Inferior parietal cortex (tissue), 1 donor: ENCODE measurements around the gene AKAP13.

Experiments used
- DNase-seq: peaks from one replicate; pipeline ENCODE4 v3.0.0-alpha.2; 2016; ENCODE audit errors: extremely low spot score

Gene AKAP13

DNA sequence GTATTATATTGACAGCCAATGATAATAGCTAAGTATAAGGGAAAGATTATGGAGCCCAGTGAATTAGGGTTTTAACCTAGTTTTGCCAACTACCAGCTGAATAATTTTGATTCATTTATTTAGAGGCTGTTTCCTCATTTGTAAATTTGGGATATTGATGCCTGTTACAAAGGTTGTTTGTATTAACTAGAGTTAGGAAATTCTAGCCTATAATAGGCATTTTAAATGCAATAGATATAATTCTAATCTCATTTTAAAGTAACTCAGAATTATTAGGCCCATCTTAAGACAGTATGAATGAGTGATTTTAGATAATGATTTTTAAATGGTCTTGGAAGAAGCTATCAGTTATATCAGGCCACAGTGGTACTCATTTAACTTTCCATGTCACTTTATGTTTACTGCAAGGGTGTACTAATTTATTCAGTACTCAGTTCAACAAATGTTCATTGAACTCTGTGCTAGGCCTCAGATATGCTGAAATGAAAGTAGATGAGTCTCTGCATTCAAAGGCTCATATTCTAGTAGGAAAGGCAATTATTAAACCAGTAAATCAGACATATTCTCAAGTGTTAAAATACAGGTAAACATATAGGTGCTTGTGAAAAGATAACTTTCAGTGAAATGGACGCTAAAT lies 213.5 kb downstream of the AKAP13 start:
- no peak for DNase-seq

GRCh38 chr15:85595804-85596536 lies 215.6 kb downstream of the AKAP13 start:
- no peak for DNase-seq

- DNase-seq: no peak
Observed at GRCh38 chr15:85597155-85597815, 216.9 kb downstream of the AKAP13 start.

DNA sequence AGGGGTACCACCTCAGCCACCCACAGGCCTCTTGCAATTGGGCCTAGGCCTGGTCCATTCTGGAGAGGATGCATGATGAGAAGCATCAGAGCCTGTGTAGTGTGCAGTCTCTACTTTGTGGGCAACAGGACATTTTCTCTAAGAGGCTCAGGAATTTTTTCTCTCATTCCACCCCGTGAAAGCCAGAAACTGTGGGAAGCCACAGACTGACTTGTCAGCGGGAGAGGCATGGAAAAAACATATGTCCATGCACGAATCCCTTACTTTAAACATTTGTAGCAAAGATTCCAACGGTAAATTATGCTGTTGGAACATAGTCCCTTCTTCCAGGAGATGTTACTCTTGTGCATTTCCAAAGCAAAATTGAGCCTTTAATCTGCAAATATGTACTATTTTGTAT lies 217.8 kb downstream of the AKAP13 start:
- no peak for DNase-seq

GRCh38 chr15:85598718-85599398 lies 218.5 kb downstream of the AKAP13 start:
- no peak for DNase-seq

DNA sequence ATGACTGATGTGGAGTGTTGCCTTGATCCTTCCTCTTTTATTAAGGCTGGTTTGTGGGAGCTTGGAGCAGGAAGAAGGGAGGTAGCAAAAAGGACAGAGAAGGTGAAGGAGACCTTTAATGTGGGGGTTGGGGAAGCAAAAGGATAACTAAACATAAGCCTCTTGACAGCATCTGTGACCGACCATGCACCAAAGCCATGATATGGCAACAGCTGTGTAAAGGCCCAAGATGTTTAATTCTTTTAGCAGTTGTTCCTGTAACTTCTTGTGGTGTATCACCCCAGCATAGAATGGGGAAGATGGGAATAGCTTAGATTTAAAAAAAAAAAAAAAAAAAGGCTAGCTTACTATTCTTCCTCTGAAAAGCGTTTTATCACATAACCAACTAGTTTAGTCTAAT lies 219.6 kb downstream of the AKAP13 start:
- no peak for DNase-seq

- DNase-seq: no peak
Observed at GRCh38 chr15:85603160-85603559, 222.8 kb downstream of the AKAP13 start.

GRCh38 chr15:85603703-85604102 lies 223.3 kb downstream of the AKAP13 start:
- no peak for DNase-seq

GRCh38 chr15:85604194-85604593 lies 223.8 kb downstream of the AKAP13 start:
- no peak for DNase-seq

DNA sequence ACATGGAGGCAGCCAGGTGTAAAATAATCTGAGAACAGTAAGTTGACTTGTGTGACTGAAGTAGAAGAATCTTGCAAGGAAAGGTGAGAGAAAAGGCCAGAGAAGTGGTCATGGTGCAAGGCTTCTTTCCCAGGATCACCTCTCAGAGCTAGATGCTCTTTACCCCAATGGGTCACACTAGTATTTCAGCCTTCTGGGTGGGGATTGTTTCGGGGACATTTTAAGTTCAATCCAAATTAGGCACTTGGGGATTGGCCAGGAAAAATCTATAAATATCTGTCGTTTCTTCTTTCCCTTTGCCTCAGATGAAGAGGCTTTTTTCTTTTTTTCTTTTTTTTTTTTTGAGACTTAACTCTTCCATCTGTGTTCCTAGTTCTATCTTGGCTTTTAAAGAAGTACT lies 226.3 kb downstream of the AKAP13 start:
- DNase-seq: no peak

- DNase-seq: no peak
Observed at GRCh38 chr15:85607141-85607806, 226.9 kb downstream of the AKAP13 start.

- no peak for DNase-seq
Observed at GRCh38 chr15:85607842-85608241, 227.4 kb downstream of the AKAP13 start.

- no peak for DNase-seq
Observed at GRCh38 chr15:85609492-85609891, 229.1 kb downstream of the AKAP13 start.

DNA sequence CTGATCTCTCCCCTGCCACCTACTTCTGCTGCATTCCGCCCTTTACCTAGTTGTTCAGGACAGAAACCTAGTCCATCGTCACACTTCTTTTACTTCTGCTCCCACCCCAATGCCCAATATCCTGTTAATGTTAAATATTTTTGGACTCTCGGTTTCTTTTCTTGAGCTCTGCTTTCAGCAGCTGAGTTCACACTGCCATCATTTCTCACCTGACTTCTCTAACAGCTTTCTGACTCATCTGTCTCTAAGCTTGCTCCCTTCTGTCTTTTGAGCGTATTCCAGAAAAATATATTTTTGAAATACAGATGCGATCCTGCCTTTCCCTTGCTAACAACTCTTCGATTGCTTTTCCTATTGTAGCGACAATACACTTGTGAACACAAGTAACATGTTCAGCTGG lies 231.0 kb downstream of the AKAP13 start:
- no peak for DNase-seq

- DNase-seq: no peak
Observed at GRCh38 chr15:85614059-85614458, 233.7 kb downstream of the AKAP13 start.

DNA sequence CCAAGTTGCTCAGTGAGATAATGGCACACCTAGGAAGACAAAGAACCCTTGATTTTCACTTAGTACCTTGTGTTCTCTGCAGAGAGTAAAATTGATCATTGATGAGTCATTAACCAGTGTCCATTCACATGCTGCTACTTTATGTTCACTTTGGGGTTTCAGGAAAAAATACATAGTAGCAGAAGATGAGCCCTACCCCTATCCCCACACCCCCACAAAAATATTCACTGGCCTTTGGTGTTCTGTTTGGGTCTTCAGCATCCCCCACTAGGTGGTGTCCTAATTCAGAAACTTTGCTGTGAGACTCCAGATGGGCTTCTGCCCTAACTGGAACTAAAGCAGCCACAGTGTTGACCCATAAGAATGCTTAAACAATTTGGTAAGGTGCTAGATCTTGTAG lies 235.5 kb downstream of the AKAP13 start:
- DNase-seq: no peak

DNA sequence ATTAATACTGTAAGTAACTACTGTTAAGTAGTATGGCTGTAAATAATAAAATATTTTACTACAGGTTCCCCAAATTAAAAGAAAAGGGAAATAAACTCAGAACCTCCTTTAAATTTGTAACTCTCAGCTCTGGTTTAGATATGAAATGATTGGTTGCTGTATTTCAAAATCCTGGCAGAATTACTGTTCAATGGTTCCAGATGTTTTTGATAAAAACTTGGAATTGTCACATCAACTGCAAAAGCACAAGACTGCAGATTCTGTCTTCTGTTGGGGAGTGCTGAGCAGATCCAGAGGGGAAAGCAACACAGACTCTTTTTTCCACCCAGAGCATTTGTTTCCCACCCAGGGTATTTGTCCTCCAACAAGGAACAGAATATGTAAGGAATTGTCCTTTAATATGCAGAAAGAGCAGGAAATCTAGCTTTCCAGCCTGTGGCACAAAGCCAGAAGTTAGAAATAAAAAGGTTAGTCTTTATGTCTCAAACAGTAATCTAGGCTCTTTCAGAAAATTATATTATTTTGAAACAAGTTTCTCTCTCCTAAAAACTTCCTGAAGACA lies 236.2 kb downstream of the AKAP13 start:
- no peak for DNase-seq

DNA sequence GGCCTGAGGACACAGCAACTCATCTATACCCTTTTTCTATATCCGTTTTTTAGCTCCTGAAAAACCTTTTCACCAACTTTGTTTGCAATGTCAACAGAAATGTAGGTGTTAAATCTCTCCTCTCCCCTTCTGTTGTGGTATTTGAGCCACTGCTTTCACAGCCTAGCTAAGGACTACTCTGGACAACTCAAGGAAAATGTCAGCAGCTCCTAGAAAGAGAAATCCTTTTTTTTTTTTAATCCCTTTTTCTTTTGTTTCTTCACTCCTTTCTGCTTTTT lies 237.8 kb downstream of the AKAP13 start:
- no peak for DNase-seq

GRCh38 chr15:85618956-85619491 lies 238.6 kb downstream of the AKAP13 start:
- no peak for DNase-seq

DNA sequence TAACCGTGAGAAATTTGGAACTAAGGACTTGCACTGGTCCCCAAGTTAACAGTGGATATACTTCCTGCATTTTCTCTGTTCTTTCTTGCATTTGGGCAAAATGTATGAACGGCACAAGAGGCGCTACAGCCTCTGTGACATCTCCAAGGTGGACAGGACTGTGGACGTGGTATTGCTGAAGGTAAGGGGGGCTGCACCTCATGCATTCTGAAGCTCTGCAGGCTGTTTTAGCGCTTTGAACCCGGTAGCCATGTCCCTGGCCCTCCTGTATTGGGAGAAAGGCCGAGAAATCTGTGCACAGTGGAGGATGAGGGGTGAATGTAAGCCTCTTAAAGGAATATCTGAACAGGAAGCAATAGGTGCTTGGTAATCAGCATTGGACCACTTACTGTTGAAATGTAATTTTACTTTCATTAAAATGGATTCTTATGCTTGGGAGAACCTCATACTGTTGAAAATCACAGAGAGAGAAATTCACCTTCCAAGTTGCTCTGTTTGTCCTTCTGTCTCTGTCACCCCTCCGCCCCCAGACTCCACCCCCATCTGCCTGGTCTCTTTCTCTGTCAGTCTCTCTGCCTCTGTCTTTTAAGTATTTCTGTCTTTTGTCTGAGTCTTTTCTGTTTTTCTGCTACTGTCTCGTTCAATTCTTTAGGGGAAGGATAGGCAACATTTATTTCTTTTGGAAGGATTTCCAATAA lies 239.7 kb downstream of the AKAP13 start:
- no peak for DNase-seq

DNA sequence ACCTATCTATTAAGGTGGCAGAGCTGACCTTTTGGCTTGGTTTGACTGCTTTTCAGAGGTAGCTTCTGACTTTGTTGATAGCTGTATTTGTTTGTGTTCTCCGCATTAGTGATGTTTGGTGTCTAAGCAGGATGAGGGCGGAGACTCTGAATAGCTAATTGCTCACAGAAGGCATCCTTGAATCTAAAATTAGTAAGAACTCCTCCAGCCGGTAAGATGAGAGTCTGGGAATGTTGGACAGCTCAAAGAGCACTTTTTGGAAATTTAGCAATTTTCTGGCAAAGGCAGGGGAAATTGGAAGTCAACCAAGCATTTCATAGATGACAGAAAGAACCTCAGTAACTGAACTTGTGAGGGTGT lies 240.3 kb downstream of the AKAP13 start:
- DNase-seq: no peak
